HG02763 (cell line): ENCODE measurements around the gene IRX2.

Experiments used
- ATAC-seq: cut with Tn5 transposase; IDR thresholded peaks from one replicate; pipeline ENCODE4 v1.9.1; 2021; ENCODE audit warnings: mild to moderate bottlenecking, moderate library complexity; ENCODE audit not compliant: unreplicated experiment

The IRX2 gene

GRCh38 chr5:2756211-2757152 is 5.0 kb upstream of the IRX2 start:
- ATAC-seq, result no peak

- no peak for ATAC-seq
These were observed 4.2 kb upstream of the IRX2 start for GRCh38 chr5:2755681-2756171.

GRCh38 chr5:2755076-2755680 is 3.7 kb upstream of the IRX2 start:
- ATAC-seq, result no peak

- no peak for ATAC-seq
These were observed 3.2 kb upstream of the IRX2 start for GRCh38 chr5:2754581-2755075.

GRCh38 chr5:2753452-2754420 is 2.3 kb upstream of the IRX2 start:
- ATAC-seq, result no peak

- ATAC-seq, result no peak
These were observed 1.5 kb upstream of the IRX2 start for GRCh38 chr5:2752821-2753439.

- ATAC-seq, result no peak
These were observed 763 bp upstream of the IRX2 start for GRCh38 chr5:2752059-2752820.

- no peak for ATAC-seq
These were observed 566 bp downstream of the IRX2 start for GRCh38 chr5:2750758-2751464.

GRCh38 chr5:2750026-2750757 is 1.3 kb downstream of the IRX2 start:
- no peak for ATAC-seq

GRCh38 chr5:2749514-2750025 is 1.9 kb downstream of the IRX2 start:
- no peak for ATAC-seq

GRCh38 chr5:2748861-2749513 is 2.5 kb downstream of the IRX2 start:
- no peak for ATAC-seq

- no peak for ATAC-seq
These were observed 3.2 kb downstream of the IRX2 start for GRCh38 chr5:2748179-2748860.

- ATAC-seq, result no peak
These were observed 3.9 kb downstream of the IRX2 start for GRCh38 chr5:2747363-2748162.

GRCh38 chr5:2746561-2747032 is 4.9 kb downstream of the IRX2 start:
- ATAC-seq, result no peak

GRCh38 chr5:2744485-2744884 is 7.0 kb downstream of the IRX2 start:
- no peak for ATAC-seq
